RWPE2 (cell line): ENCODE results near the gene CERS2.
A peak's percentile ranks its signal among the peaks of the same experiment; 100 is the strongest.

ENCODE experiments used
- ATAC-seq: fragments of 200-7000 bp; cut with Tn5 transposase; 3 replicates; pipeline ENCODE4 v1.9.1; 2021; ENCODE audit warnings: low read depth
- DNase-seq: peaks from one replicate; pipeline ENCODE4 v3.0.0-alpha.2; 2020; ENCODE audit warnings: low spot score
- H3K27ac ChIP-seq: fragments of 450-650 bp; 2 replicates; pipeline ENCODE4 v1.5.1; 2017; ENCODE audit warnings: mild to moderate bottlenecking; ENCODE audit not compliant: poor library complexity, severe bottlenecking
- H3K27me3 ChIP-seq: fragments of 250-450 bp; sonication (Bioruptor Pico); 2 replicates; pipeline ENCODE4 v1.5.1; 2021; ENCODE audit warnings: mild to moderate bottlenecking, moderate library complexity; ENCODE audit not compliant: insufficient read depth, poor library complexity, severe bottlenecking
- H3K36me3 ChIP-seq: fragments of 250-450 bp; sonication (Bioruptor Pico); 2 replicates; pipeline ENCODE4 v1.5.1; 2020; ENCODE audit warnings: low read depth, mild to moderate bottlenecking, moderate library complexity
- H3K4me1 ChIP-seq: fragments of 250-450 bp; sonication (Bioruptor Pico); 2 replicates; pipeline ENCODE4 v1.5.1; 2021; ENCODE audit warnings: mild to moderate bottlenecking, moderate library complexity; ENCODE audit not compliant: insufficient read depth, poor library complexity, severe bottlenecking
- H3K4me3 ChIP-seq: fragments of 250-450 bp; sonication (Bioruptor Pico); 2 replicates; pipeline ENCODE4 v1.5.1; 2021; ENCODE audit warnings: mild to moderate bottlenecking, moderate library complexity; ENCODE audit not compliant: severe bottlenecking
- H3K9me3 ChIP-seq: fragments of 250-450 bp; sonication (Bioruptor Pico); 2 replicates; pipeline ENCODE4 v1.5.1; 2021; ENCODE audit warnings: mild to moderate bottlenecking, moderate library complexity; ENCODE audit not compliant: severe bottlenecking
- TF ChIP-seq, protein P1 (sequence below): fragments of 450-650 bp; IDR thresholded peaks from one replicate; pipeline ENCODE4 v1.5.1; 2017; ENCODE audit warnings: mild to moderate bottlenecking, moderate library complexity; ENCODE audit not compliant: poor library complexity, severe bottlenecking

Gene CERS2, protein sequence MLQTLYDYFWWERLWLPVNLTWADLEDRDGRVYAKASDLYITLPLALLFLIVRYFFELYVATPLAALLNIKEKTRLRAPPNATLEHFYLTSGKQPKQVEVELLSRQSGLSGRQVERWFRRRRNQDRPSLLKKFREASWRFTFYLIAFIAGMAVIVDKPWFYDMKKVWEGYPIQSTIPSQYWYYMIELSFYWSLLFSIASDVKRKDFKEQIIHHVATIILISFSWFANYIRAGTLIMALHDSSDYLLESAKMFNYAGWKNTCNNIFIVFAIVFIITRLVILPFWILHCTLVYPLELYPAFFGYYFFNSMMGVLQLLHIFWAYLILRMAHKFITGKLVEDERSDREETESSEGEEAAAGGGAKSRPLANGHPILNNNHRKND

DNA sequence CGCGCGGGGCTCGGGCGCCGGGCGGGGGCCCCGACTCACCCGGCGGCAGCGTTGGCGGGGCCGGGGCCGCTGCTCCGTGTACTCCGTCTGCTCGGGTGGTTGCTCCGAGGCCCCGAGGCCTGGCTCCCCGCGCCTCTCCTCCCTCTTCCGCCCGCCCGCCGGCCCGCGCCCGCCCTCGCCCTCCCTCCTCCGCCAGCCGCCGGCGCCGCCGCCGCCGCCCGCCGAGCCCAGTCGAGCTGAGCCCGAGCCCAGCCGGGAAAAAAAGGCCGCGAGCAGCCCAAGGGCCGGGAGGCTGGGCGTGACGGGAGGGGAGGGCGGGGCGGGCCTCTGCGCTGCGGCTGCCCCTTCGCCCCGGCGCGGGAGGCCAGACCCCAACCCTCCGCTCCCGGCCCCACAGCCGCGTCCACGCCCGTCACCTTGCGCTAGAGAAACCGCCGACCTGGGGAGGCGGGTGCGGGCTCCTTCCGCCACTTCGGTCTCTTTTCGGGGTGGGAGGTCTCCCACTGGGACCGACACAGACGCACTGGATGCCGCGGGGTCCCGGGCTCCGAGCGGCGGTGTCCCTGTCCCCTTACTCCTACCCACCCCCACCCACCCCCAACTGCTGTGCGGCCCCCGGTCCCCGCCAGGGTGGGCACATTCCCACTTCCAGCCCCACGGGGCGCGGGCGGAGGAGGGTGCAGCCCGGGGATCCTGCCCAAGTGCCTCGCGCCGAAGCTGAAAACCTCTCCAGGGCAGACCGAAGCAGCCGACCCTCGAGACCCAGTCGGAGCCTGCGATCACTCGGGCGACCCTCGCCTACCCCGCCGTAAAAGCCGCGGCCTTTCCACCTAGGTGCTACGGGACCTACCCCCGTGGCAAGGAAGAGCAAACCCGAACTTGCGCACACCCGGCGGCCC, at the start of gene CERS2:
CERS2 (minus strand) TSS at position 256 of the 899 bp plus-strand sequence. CDS start 5,745 bp downstream, outside the sequence.
- TF ChIP-seq, protein P1, sequence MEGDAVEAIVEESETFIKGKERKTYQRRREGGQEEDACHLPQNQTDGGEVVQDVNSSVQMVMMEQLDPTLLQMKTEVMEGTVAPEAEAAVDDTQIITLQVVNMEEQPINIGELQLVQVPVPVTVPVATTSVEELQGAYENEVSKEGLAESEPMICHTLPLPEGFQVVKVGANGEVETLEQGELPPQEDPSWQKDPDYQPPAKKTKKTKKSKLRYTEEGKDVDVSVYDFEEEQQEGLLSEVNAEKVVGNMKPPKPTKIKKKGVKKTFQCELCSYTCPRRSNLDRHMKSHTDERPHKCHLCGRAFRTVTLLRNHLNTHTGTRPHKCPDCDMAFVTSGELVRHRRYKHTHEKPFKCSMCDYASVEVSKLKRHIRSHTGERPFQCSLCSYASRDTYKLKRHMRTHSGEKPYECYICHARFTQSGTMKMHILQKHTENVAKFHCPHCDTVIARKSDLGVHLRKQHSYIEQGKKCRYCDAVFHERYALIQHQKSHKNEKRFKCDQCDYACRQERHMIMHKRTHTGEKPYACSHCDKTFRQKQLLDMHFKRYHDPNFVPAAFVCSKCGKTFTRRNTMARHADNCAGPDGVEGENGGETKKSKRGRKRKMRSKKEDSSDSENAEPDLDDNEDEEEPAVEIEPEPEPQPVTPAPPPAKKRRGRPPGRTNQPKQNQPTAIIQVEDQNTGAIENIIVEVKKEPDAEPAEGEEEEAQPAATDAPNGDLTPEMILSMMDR, result no peak
- Histone ChIP-seq H3K36me3 (peaks cover 11% of the 10 kb centered on the region; the same call in 1 of the 2 replicates), H3K27ac (peak within 1 kb of the TSS; percentile 79), H3K4me3 (peak within 1 kb of the TSS; percentile 100), H3K9me3 (no peaks in the 10 kb centered on the region), H3K4me1 (peaks cover 29% of the 10 kb centered on the region), H3K27me3 (no peaks in the 10 kb centered on the region)
- ATAC-seq (peak; percentile 63), DNase-seq (peak; percentile 75)

DNA sequence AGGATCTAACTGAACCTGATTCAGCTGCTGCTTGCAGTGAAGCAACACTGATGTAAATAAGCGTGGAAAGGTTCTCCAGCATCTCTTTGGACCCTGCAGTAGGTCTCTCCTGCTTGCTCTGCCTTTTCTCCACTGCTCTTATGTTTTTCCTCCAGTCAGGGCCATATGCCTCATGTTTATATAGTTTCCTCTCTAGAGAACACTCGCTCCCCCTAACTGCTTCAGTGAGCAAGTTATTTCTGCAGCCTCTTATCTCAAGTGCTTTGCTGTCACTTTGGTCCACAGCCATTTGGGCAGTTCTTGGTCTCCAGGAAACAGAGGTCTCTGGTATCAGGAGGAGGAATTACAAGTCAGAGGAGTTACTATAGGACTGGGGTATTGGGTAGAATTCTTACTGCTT, 38.9 kb upstream of the CERS2 start:
- H3K27ac ChIP-seq, result no peak overlapping the region
- peaks cover 8% of the 10 kb centered on the region for H3K36me3 ChIP-seq
- H3K27me3 ChIP-seq, result no peaks in the 10 kb centered on the region
- H3K4me3 ChIP-seq, result no peak overlapping the region
- TF ChIP-seq, protein P1, result no peak
- H3K9me3 ChIP-seq, result no peaks in the 10 kb centered on the region
- ATAC-seq (no peak), DNase-seq (no peak)
- no peaks in the 10 kb centered on the region for H3K4me1 ChIP-seq

DNA sequence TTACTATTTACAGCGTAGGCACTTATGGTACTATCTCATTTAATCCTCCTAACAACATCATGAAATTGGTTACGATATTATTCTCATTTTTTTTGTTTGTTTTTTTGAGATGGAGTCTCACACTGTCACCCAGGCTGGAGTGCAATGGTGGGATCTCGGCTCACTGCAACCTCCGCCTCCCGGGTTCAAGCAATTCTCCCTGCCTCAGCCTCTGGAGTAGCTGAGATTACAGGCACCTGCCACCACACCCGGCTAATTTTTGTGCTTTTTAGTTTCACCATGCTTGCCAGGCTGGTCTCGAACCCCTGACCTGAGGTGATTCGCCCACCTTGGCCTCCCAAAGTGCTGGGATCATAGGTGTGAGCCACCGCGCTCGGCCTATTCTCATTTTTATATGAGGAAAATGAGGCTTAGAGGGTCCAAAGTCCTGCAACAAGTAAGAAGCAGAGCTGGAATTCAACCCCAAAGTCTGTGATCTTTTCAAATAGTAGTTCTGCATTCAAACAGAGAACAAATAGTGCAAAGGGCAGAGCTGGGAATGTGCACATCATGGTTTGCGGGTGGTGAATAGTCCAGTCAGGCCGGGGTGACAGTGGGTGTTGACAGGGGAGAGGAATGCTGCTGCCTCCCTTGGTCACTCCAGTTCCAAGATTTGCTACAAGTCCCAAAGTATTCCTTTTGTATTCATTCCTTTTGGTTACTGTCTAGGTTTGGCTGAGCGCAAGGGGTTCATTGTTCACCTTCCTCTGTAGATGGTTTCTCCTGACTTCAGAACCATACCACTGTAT, 38.2 kb upstream of the CERS2 start:
- no peak for ATAC-seq
- Histone ChIP-seq H3K27me3 (no peaks in the 10 kb centered on the region), H3K4me3 (no peak overlapping the region), H3K36me3 (peaks cover 2% of the 10 kb centered on the region), H3K9me3 (no peaks in the 10 kb centered on the region), H3K27ac (no peak overlapping the region), H3K4me1 (peaks cover under 1% of the 10 kb centered on the region)
- no peak for DNase-seq
- TF ChIP-seq, protein P1, result no peak

DNA sequence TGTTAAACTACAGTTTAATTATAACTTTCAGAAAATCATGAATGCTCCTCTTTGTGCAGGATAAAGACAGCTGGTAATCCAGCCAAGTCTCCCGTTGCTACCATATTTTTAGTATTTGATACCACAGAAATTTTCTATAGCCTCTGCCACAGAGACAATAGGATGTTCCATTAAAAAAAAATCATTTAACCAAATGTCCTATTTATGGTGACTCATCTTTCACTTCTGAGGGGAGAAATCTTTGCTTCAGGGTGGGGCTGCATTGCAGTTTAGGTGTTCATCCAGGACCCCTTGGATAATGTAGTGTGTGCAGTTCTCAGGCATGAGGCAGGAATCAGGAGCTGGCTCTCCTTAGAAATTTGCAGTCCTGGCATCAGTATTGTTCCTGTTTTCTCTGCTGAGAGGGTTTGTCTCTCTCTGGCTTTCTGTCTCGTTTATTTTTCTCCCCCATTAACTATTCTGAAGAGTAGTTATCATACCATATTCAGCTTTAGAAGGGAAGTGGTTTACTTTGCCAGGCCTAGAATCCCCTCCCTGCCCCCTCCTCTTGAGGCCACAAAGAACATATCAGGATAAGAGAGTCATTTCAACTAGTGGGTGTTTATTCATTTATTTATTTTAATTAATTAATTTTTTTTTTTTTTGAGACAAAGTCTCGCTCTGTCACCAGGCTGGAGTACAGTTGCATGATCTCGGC, 36.7 kb upstream of the CERS2 start:
- H3K27ac ChIP-seq, result no peak overlapping the region

More for the DNA sequence above, 36.7 kb upstream of the CERS2 start:
- H3K9me3 ChIP-seq, result no peaks in the 10 kb centered on the region
- TF ChIP-seq, protein P1, result no peak
- no peaks in the 10 kb centered on the region for H3K27me3 ChIP-seq
- DNase-seq, result no peak
- H3K36me3 ChIP-seq, result no peaks in the 10 kb centered on the region; the same call in 1 of the 2 replicates
- H3K4me3 ChIP-seq, result no peak overlapping the region
- peaks cover 7% of the 10 kb centered on the region for H3K4me1 ChIP-seq
- no peak for ATAC-seq
